UCSD-AML1 (cell line): Measurements from ENCODE around the gene PFDN5.
"Not testable (repeated sequence)": the region's sequence is repeated elsewhere in the genome, so short reads cannot be mapped to it uniquely, and the experiment has no call there.

Experiments used
- DNase-seq: peaks from one replicate; lab custom pipeline; 2025; ENCODE audit not compliant: unreplicated experiment; lab: John Stamatoyannopoulos, UW

The PFDN5 gene

DNA sequence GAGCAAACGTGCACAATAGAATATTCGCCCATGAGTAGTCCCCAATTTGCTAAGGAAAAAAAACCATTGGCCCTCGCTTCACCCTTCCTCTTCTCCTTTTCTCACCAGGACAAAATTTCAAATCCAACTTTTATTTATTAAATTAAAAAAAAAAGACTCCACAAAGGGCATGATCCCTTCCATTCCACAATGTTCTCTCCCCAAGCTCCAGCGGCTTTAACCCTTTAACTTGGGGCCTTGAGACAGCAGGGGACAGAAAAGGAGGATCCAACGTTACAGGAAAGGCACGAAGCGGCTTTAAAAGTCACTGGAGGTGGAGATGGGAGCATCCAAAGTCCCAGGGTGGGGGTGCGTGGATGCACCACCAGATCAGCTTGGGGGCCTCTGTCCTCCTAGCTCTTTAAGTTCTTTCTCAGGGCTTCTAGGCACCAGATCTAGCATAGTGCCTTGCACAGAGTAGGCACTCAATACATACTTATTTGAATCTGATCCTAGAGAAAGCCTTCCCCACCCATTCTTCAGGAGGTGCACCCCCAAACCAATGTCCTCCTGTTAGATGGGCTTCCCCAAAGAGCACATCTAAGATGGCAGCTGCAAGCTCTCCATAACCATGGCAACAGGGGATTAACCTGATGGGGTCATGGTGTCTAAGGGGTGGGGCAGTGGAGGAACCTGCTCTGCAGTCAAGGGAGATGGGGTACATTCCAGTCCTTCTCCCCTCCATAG is 31.3 kb downstream of the PFDN5 start:
- no peak for DNase-seq

DNA sequence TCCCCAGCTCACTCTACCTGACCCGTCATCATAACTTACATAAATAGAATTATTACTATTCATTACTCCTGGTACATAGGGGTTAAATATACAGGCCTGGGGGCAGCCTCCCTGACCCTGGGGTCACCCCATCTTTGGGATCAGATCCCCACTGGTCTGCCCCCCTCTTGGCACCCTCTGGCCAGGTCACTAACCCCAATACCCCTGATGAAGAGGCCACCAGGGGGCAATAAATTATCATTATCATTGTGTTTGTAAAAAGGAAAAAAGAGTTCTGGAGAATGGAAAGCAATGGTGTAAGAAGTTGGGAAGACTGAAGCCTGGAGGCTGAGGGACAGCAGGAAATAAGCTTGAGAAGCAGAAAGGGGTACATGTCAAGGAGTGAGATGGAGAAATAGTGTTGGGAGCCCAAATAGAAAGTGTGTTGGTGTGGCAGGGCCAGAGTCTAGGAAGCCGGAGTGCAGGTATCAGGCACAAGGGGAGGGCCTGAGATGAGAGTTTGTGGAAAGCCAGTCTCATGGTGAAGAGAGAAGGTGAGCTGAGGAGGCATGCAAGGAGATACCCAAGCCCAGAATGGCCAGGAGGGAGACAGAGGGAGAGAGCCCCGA is 32.2 kb downstream of the PFDN5 start:
- no peak for DNase-seq

DNA sequence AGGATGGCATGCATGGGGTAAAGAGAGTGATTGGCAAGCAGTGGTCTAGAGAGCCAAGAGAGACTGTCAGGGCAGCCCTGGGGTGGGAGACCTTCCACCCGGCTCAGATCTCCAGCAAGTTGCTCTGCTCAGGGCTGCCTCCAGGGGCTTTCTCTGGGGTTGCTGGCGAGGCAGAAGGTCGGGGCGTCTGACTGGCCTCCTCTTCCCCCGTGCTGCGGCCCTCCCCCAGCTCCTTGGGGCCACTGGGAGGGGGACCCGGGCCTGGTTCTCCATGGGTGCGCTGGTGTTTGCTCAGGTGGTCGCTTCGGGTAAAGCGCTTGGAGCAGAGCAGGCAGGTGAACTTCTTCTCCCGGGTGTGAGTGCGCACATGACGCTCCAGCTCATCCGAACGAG is 32.7 kb downstream of the PFDN5 start:
- no peak for DNase-seq

DNA sequence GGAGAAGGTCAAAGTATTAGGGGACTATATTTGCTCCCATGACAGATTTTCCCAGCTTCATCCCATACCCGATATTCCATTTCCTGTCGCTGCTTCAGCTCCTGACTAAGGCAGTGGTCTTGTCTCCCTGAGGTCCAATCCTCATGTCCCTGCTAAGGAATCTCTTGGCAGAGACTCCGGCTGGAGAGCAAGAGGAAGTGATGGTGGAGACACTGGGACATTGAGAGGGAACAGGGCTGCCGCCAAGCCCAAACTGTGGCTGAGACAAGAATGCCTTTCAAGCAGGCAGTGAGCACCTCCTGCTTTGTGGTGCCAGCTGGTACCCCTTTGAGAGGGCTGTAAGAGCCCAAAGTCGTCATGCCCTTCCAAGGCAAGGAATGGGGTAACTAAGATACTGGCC is 35.3 kb downstream of the PFDN5 start:
- no peak for DNase-seq

DNA sequence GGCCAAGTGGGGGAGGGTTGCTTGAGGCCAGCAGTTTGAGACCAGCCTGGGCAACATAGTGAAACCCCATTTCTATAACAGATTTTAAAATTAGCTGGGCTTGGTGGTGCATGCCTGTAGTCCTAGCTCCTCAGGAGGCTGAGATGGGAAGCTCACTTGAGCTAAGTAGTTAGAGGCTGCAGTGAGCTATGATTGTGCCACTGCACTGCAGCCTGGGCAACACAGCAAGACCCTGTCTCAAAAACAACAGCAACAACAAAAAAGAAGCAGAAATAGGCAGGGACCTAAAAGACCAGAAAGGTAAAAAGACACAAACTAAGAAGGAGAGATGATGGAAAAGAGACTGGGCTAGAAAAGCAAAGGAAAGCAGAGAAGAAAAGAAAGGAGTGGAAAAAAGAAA is 37.0 kb downstream of the PFDN5 start:
- not testable (repeated sequence) for DNase-seq

DNA sequence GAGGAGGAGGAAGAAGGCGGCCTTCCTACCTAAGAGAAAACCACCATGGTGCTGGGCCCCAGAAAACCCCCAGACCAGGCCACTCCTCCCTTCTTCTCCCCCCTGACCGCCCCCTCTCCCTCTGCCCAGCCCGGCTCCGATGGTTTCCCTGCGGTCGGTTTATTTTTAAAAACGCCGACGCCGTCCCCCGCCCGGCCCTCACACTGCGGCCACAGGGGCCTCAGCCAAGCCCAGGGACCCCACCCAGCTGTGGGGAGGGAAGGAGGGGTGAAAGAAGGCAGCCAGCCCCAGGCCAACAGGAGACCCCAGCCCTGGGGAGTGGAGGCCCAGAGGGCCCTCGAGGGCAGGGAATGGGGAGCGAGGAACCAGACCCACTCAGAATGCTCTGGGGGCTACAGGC is 37.4 kb downstream of the PFDN5 start:
- DNase-seq: no peak

DNA sequence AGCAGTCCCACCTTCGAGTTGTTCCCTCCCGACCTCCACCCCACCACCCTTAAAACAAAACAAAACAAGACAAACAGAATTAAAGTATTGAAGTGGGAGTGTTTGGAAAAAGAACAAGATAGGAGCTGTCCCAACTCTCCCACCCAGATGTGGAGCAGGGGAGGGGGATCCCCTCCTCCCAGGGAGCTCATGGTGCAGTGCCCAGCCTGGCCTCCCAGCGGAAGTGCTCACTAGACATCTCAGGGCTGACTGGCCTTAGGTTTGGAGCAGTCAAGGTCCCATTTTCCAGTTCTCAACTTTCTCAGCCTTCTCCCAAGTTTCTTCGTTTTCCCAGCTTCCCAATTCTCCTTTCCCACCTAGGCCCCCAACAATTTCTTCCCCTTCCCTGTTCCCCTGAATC is 37.9 kb downstream of the PFDN5 start:
- DNase-seq: no peak

GRCh38 chr12:53333845-53334244 is 38.5 kb downstream of the PFDN5 start:
- no peak for DNase-seq

DNA sequence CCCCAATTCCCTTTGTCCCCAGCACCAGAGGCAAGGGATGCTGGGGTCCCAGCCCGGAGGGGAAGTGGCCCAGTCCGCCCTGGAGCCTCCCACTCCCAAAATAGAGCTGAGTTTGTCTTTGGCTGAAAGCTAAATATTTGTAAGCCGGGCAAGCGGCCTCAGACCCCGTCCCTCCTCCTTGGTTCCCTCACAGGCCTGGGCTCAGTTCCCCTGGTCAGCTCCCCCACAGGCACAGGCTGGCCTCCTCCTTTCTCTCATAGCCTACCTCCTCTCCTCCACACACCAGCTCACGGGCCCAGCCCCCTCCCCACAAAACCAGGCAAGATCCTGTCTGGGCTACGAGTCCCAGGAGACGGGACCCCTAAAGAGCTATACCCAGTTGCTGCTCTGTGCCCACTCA is 39.5 kb downstream of the PFDN5 start:
- no peak for DNase-seq

- DNase-seq: peak; percentile 67
Observed at GRCh38 chr12:53336181-53336681, 40.9 kb downstream of the PFDN5 start, which contains the start of gene SP7. Gene SP7 (minus strand): TSS chr12:53336354. CDS start chr12:53335646, 708 bp downstream.

DNA sequence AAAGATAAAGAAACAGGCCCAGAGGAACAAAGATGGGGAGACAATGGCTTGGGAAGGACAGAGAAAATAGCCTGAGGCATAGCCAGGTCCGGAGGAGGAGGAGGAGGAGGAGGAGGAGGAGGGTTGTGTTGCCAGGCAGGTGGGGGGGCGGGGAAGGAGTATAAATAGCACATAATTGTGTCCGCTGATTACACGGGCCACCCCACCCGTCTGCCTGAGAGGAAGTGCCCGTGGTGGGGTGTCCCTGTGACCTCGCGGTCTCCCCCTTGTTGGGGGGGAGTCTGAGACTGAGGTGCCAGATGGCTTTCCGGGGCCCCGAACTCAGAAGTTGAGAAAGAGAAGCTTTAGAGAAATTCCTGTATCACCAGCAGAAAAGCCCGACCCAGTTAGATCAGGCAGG is 42.7 kb downstream of the PFDN5 start:
- DNase-seq: no peak

GRCh38 chr12:53338916-53339315 is 43.6 kb downstream of the PFDN5 start:
- no peak for DNase-seq

DNA sequence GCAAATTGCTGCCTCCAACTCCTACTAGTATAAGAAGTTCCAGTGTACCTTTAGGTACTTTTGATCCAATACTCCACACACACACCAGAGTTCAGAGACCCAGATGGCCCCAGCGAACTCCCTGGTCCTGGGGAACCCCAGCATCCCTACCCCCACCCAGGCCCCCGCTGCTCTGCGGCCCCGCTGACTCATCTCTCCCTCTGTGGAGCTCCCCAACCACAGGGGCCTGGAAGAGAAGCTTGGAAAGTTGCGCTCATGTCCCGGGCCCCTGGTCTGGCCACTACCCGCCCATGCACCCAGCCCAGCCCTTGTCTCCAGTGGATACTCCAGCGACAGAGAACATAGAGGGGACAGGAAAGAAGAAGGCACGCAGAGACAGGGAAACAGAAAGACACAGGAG is 45.1 kb downstream of the PFDN5 start:
- no peak for DNase-seq

GRCh38 chr12:53343449-53343848 is 48.1 kb downstream of the PFDN5 start:
- no peak for DNase-seq

DNA sequence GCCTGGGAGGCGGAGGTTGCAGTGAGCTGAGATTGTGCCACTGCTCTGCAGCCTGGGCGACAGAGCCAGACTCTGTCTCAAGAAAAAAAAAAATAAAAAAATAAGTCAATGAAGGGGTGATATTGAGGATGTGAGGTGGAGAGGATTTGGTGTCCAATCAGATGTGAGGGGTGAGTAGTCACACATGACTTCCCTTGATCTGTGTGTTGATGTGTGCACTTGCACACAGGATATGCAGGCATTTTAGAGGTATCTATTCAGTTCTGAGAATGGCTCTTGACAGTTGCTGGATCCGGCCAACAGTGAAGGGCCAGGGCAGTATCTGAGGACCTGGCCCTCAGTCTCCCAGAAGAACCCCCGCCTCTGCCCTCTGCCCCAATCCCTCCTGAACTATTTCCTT is 48.6 kb downstream of the PFDN5 start:
- DNase-seq: no peak

GRCh38 chr12:53344487-53344823 is 49.1 kb downstream of the PFDN5 start:
- DNase-seq: no peak

- peak; percentile 84 for DNase-seq
Observed at GRCh38 chr12:53344824-53345485, 49.6 kb downstream of the PFDN5 start.

- peak; percentile 59 for DNase-seq
Observed at GRCh38 chr12:53345486-53346188, 50.3 kb downstream of the PFDN5 start.

DNA sequence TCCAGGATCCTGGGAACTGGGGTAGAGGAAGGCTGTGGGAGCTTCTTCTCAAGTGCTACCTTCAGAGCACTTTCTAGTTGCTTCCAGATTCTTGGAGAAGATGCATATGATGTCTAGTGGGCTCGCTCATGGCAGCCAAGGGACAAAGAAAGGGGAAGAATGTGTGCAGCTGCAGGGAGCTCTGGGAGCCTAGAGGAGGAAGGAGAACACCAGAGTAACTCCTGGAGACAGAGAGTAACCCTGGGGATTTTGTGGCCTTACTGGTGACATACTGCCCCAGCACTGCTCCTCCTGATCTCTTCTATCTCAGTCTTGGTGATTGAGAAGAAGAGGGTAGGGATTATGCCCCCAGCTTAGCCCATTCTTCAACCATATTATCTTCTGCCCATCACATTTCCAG is 51.1 kb downstream of the PFDN5 start:
- no peak for DNase-seq

- DNase-seq: no peak
Observed at GRCh38 chr12:53347905-53348304, 52.6 kb downstream of the PFDN5 start.
